H1 (cell line): ENCODE measurements around the gene DNER. TPM values are rescaled to one million over a fixed set of nuclear protein-coding genes. Genes with fewer than 3 reads are reported as not detected.

ENCODE experiments used
- CTCF ChIA-PET: fragments of 300-600 bp; sonication (Branson Sonifier 250); formaldehyde crosslinking; loops from one replicate; lab custom pipeline; 2021; ENCODE audit not compliant: partially characterized antibody; lab: Charles Lee
- POLR2A ChIA-PET: fragments of 300-600 bp; sonication (Branson Sonifier 250); formaldehyde crosslinking; loops from one replicate; lab custom pipeline; 2021; ENCODE audit warnings: inconsistent platforms; ENCODE audit not compliant: partially characterized antibody; lab: Charles Lee
- DNase-seq, 2 experiments: peaks; one replicate each; pipeline versions ENCODE4 v3.0.0 to v3.0.0-alpha.2; 2010 to 2022; ENCODE audit warnings: low spot score in 2 of 2, low read depth in 1 of 2, mixed read lengths in 1 of 2
- FAIRE-seq: peaks from 2 replicates; lab custom pipeline; 2011; peaks lifted over from hg19 to GRCh38; lab: Jason Lieb, UNC
- H2AFZ ChIP-seq: 2 replicates; pipeline ENCODE4 v1.8.1; 2012; ENCODE audit warnings: low read length, inconsistent platforms
- H2AK5ac ChIP-seq: 2 replicates; pipeline ENCODE4 v1.6.1; 2013; ENCODE audit warnings: low read depth, low read length
- H2BK120ac ChIP-seq: replicated peaks from 2 replicates; pipeline ENCODE3; 2013; ENCODE audit warnings: low read depth, low read length, inconsistent platforms
- H2BK12ac ChIP-seq: 2 replicates; pipeline ENCODE4 v1.6.1; 2013; ENCODE audit warnings: low read depth, low read length
- H2BK15ac ChIP-seq: 2 replicates; pipeline ENCODE4 v1.6.1; 2013; ENCODE audit warnings: low read length
- H2BK20ac ChIP-seq: 2 replicates; pipeline ENCODE4 v1.6.1; 2013; ENCODE audit warnings: low read length
- H2BK5ac ChIP-seq: 2 replicates; pipeline ENCODE4 v1.6.1; 2013; ENCODE audit warnings: low read depth, low read length
- H3K14ac ChIP-seq: 2 replicates; pipeline ENCODE4 v1.6.1; 2013; ENCODE audit warnings: inconsistent platforms; ENCODE audit not compliant: insufficient read length
- H3K18ac ChIP-seq: 2 replicates; pipeline ENCODE4 v1.6.1; 2013; ENCODE audit warnings: low read length; ENCODE audit errors: extremely low read depth
- H3K23ac ChIP-seq: 2 replicates; pipeline ENCODE4 v1.6.1; 2013; ENCODE audit warnings: inconsistent platforms; ENCODE audit not compliant: insufficient read length
- H3K23me2 ChIP-seq: 2 replicates; pipeline ENCODE4 v1.6.1; 2013; ENCODE audit warnings: low read depth, low read length
- H3K27ac ChIP-seq: 2 replicates; pipeline ENCODE4 v1.6.1; 2011; ENCODE audit warnings: low read depth, low read length, inconsistent platforms
- H3K27me3 ChIP-seq, 4 experiments: replicated peaks in 1 of 4; 1 replicate in 1 of 4; 2 replicates in 3 of 4; pipeline versions ENCODE4 v1.6.1 to v1.8.1; 2011 to 2013; ENCODE audit warnings: low read length in 3 of 4, mild to moderate bottlenecking in 3 of 4, inconsistent platforms in 2 of 4, mixed read lengths in 2 of 4, moderate library complexity in 1 of 4; ENCODE audit not compliant: control insufficient read depth in 3 of 4, insufficient read depth in 3 of 4; ENCODE audit errors: extremely low read depth in 1 of 4
- H3K36me3 ChIP-seq, 4 experiments: 2 replicates each; pipeline versions ENCODE4 v1.6.1 to v1.8.1; 2011 to 2013; ENCODE audit warnings: mild to moderate bottlenecking in 4 of 4, low read length in 3 of 4, moderate library complexity in 2 of 4, control low read depth in 1 of 4, inconsistent platforms in 1 of 4; ENCODE audit not compliant: insufficient read depth in 4 of 4, control insufficient read depth in 2 of 4
- H3K4ac ChIP-seq: replicated peaks from 2 replicates; pipeline ENCODE3; 2013; ENCODE audit warnings: low read length, low read depth, mixed read lengths, inconsistent platforms; ENCODE audit not compliant: insufficient read length
- H3K4me1 ChIP-seq, 4 experiments: replicated peaks in 1 of 4; 1 replicate in 1 of 4; 2 replicates in 3 of 4; pipeline versions ENCODE4 v1.6.1 to v1.8.1; 2011 to 2013; ENCODE audit warnings: low read length in 3 of 4, inconsistent platforms in 2 of 4, mixed read lengths in 1 of 4; ENCODE audit not compliant: insufficient read depth in 4 of 4, control insufficient read depth in 3 of 4
- H3K4me2 ChIP-seq, 2 experiments: 2 replicates each; pipeline versions ENCODE4 v1.6.1 to v1.8.1; 2011 to 2013; ENCODE audit warnings: low read depth in 2 of 2, low read length in 2 of 2, control low read depth in 1 of 2, inconsistent platforms in 1 of 2, mild to moderate bottlenecking in 1 of 2; ENCODE audit not compliant: insufficient read depth in 1 of 2
- H3K4me3 ChIP-seq, 4 experiments: fragments of 200-600, 300-600 bp in 1 of 4; sonication (generic), shearing (Covaris generic), sonication (Bioruptor Twin) in 1 of 4; 2 replicates each; pipeline versions ENCODE4 v1.5.1 to v1.8.1; 2011 to 2016; ENCODE audit warnings: low read length in 4 of 4, low read depth in 3 of 4, control low read depth in 2 of 4, inconsistent platforms in 2 of 4, mild to moderate bottlenecking in 2 of 4, mixed read lengths in 1 of 4, moderate library complexity in 1 of 4; ENCODE audit not compliant: insufficient read depth in 2 of 4; ENCODE audit errors: extremely low read depth in 1 of 4
- H3K56ac ChIP-seq: replicated peaks from 2 replicates; pipeline ENCODE3; 2013; ENCODE audit warnings: low read depth, mild to moderate bottlenecking, mixed read lengths, low read length, inconsistent platforms; ENCODE audit not compliant: insufficient read length
- H3K79me1 ChIP-seq: 2 replicates; pipeline ENCODE4 v1.6.1; 2013; ENCODE audit warnings: low read depth, low read length, control low read depth
- H3K79me2 ChIP-seq, 2 experiments: 2 replicates each; pipeline versions ENCODE4 v1.6.1 to v1.8.1; 2012 to 2013; ENCODE audit warnings: low read length in 2 of 2, mild to moderate bottlenecking in 2 of 2, inconsistent platforms in 1 of 2; ENCODE audit not compliant: insufficient read depth in 2 of 2, control insufficient read depth in 1 of 2
- H3K9ac ChIP-seq, 4 experiments: replicated peaks in 1 of 4; 1 replicate in 1 of 4; 2 replicates in 3 of 4; pipeline versions ENCODE4 v1.6.1 to v1.8.1; 2011 to 2013; ENCODE audit warnings: low read depth in 3 of 4, low read length in 3 of 4, control low read depth in 2 of 4, mild to moderate bottlenecking in 2 of 4, moderate library complexity in 2 of 4, inconsistent platforms in 1 of 4; ENCODE audit errors: extremely low read depth in 1 of 4
- H3K9me3 ChIP-seq, 2 experiments: 2 replicates each; pipeline versions ENCODE4 v1.6.1 to v1.8.1; 2012 to 2013; ENCODE audit warnings: mild to moderate bottlenecking in 2 of 2, moderate library complexity in 2 of 2, control low read depth in 1 of 2, inconsistent platforms in 1 of 2, low read depth in 1 of 2, low read length in 1 of 2, mixed read lengths in 1 of 2; ENCODE audit not compliant: insufficient read depth in 2 of 2
- H4K20me1 ChIP-seq, 2 experiments: replicated peaks in 1 of 2; 2 replicates each; pipeline versions ENCODE3 to v1.8.1; 2011 to 2013; ENCODE audit warnings: inconsistent platforms in 2 of 2, low read length in 2 of 2, mild to moderate bottlenecking in 1 of 2; ENCODE audit not compliant: insufficient read depth in 2 of 2, control insufficient read depth in 1 of 2
- H4K5ac ChIP-seq: 2 replicates; pipeline ENCODE4 v1.6.1; 2013; ENCODE audit warnings: low read length, low read depth, mixed read lengths, inconsistent platforms; ENCODE audit not compliant: insufficient read length
- H4K8ac ChIP-seq: 2 replicates; pipeline ENCODE4 v1.8.0; 2013; ENCODE audit warnings: mild to moderate bottlenecking, moderate library complexity, low read length, inconsistent platforms; ENCODE audit not compliant: insufficient read depth; ENCODE audit errors: extremely low read depth
- H4K91ac ChIP-seq: replicated peaks from 2 replicates; pipeline ENCODE3; 2013; ENCODE audit warnings: low read length, mixed read lengths, inconsistent platforms; ENCODE audit not compliant: insufficient read length
- CTBP2 ChIP-seq: IDR thresholded peaks from 2 replicates; pipeline ENCODE4 v1.7.0; 2011; ENCODE audit warnings: borderline replicate concordance, mild to moderate bottlenecking, moderate library complexity, mixed read lengths, low read length; ENCODE audit not compliant: insufficient read depth, insufficient read length
- MAFK ChIP-seq: IDR thresholded peaks from 2 replicates; pipeline ENCODE4 v1.6.1; 2012; ENCODE audit warnings: low read depth, mild to moderate bottlenecking, improper control_type of control experiment, low read length
- NANOG ChIP-seq: IDR thresholded peaks from 2 replicates; pipeline ENCODE4 v1.6.1; 2011; ENCODE audit warnings: low read length, low read depth, mild to moderate bottlenecking, inconsistent platforms; ENCODE audit not compliant: insufficient read depth, poor library complexity, severe bottlenecking
- NRF1 ChIP-seq: IDR thresholded peaks from 2 replicates; pipeline ENCODE4 v1.6.1; 2011; ENCODE audit warnings: mild to moderate bottlenecking, low read depth, low read length, improper control_type of control experiment
- PHF8 ChIP-seq: fragments of 200-600 bp; sonication (generic); conservative IDR thresholded peaks from 2 replicates; pipeline ENCODE4 v1.7.1; 2012; ENCODE audit warnings: low read depth, mild to moderate bottlenecking, inconsistent platforms, low read length, moderate library complexity
- RNF2 ChIP-seq: fragments of 200-900, 300-1000 bp; sonication (generic); IDR thresholded peaks from 2 replicates; pipeline ENCODE4 v1.7.1; 2016; ENCODE audit warnings: borderline replicate concordance, low read depth, mild to moderate bottlenecking, antibody characterized with exemption, low read length; ENCODE audit not compliant: poor library complexity, severe bottlenecking; ENCODE audit errors: missing control alignments
- SUZ12 ChIP-seq: fragments of 200-600 bp; sonication (generic); IDR thresholded peaks from 2 replicates; pipeline ENCODE4 v1.6.1; 2012; ENCODE audit warnings: mild to moderate bottlenecking, inconsistent platforms, low read length, moderate library complexity, mixed read lengths
- WGBS, 2 experiments: shearing (Covaris generic) in 1 of 2; methylation state at CpG; one replicate each; pipeline versions ENCODE4 v1.1.6 to v1.1.7; 2013 to 2015; ENCODE audit warnings: low lambda C conversion rate in 2 of 2, mixed read lengths in 2 of 2, inconsistent platforms in 1 of 2, low coverage in 1 of 2, missing lambda C conversion rate in 1 of 2; ENCODE audit not compliant: insufficient replicate concordance in 2 of 2, insufficient coverage in 1 of 2, insufficient read length in 1 of 2; ENCODE audit errors: extremely low coverage in 1 of 2, missing lambda C conversion rate in 1 of 2; 5-methylcytosine and 5-hydroxymethylcytosine counted together
- polyA plus RNA-seq, 7 experiments: library from polyadenylated mRNA; depleted of rRNA in 3 of 7; stranded (reverse) in 5 of 7; unstranded in 2 of 7; fragments of >200 nt in 5 of 7; fragments of 200-250 nt in 2 of 7; gene quantifications; 1 replicate in 5 of 7; 2 replicates in 1 of 7; 4 replicates in 1 of 7; pipeline versions ENCODE4 v1.2.1 to v1.2.3, GENCODE V29; 2011 to 2013; ENCODE audit warnings: missing spikeins in 2 of 7, mixed read lengths in 2 of 7
- total RNA-seq: library from RNA; stranded (reverse); fragmentation: NEBNext Ultra II Directional; extraction: Animal tissue kit (Norgen Biotek cat#: 25700); gene quantifications from 2 replicates; pipeline ENCODE4 v1.2.1, GENCODE V29; 2021

The DNER gene
- total and polyA plus RNA-seq, 2 of the 8 experiments (the other 6 are each of a cell fraction or from before 2014, with no cell fraction given) = 6.8 to 16.3 TPM

DNA sequence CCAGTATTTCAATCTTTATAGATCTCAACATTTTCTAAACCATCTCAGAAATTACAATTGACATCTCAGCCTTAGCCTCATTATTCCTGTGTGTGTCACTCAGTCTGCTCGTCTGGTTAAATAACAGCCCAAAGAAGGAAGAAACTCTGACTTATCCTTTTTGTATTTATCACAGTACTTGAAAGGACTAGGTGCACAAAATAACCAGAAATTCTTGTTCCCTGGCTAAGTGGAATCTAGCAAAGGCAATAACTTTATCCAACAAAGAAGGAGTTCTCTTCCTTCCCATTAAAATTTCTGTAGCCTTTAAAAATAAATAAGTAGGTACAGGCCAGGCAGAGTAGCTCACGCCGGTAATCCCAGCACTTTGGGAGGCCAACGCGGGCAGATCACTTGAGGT, 303.4 kb downstream of the DNER start:
- TF ChIP-seq MAFK = no peak
- TF ChIP-seq CTBP2 = no peak
- TF ChIP-seq PHF8 = no peak
- TF ChIP-seq RNF2 = no peak
- TF ChIP-seq NRF1 = no peak
- no peak for TF ChIP-seq SUZ12
- TF ChIP-seq NANOG = no peak
- TF ChIP-seq, all 59 proteins: peak for 0
- no peak overlapping the region for H2BK12ac ChIP-seq
- H3K23me2 ChIP-seq = no peaks in the 10 kb centered on the region
- no peak overlapping the region for H2BK20ac ChIP-seq
- no peak overlapping the region for H4K5ac ChIP-seq
- no peaks in the 10 kb centered on the region for H3K79me1 ChIP-seq
- 89% methylated on average over 5 of the region's 5 CpGs; no CpG with 5 or more reads in 1 of the 2 experiments for WGBS, 2 experiments
- ChIA-PET CTCF (interaction anchor here (1.0 kb wide), 1 partner anchor 69 kb away, joined by 3 read pairs; no protein-coding TSS in a partner anchor), POLR2A (no interaction called here)
- no peaks in the 10 kb centered on the region; a peak in 1 of 8 replicates for H3K36me3 ChIP-seq
- no peak overlapping the region for H2BK120ac ChIP-seq
- no peak overlapping the region for H2AK5ac ChIP-seq
- FAIRE-seq (no peak), DNase-seq (no peak)
- H3K9me3 ChIP-seq = no peaks in the 10 kb centered on the region; a peak in 2 of 4 replicates
- H2AFZ ChIP-seq = no peak overlapping the region
- H2BK5ac ChIP-seq = no peak overlapping the region
- H3K23ac ChIP-seq = no peak overlapping the region
- no peaks in the 10 kb centered on the region for H4K20me1 ChIP-seq
- H3K14ac ChIP-seq = no peak overlapping the region
- H3K79me2 ChIP-seq = no peaks in the 10 kb centered on the region
- H4K91ac ChIP-seq = no peak overlapping the region
- H2BK15ac ChIP-seq = no peak overlapping the region
- H3K27ac ChIP-seq = no peak overlapping the region
- no peak overlapping the region for H3K4ac ChIP-seq
- H3K4me3 ChIP-seq = no peak overlapping the region
- H3K4me1 ChIP-seq = peaks cover 2 to 10% (median 6%) of the 10 kb centered on the region in 4 experiments; a peak in 5 of 7 replicates
- H4K8ac ChIP-seq = no peak overlapping the region
- H3K56ac ChIP-seq = no peak overlapping the region
- H3K27me3 ChIP-seq = no peaks in the 10 kb centered on the region
- no peak overlapping the region; a peak in 1 of 4 replicates for H3K4me2 ChIP-seq
- no peak overlapping the region for H3K18ac ChIP-seq
- H3K9ac ChIP-seq = no peak overlapping the region
